Measurements from ENCODE around the gene SPPL3. TPM values are rescaled to one million over a fixed set of nuclear protein-coding genes. Genes with fewer than 3 reads are reported as not detected.

SPPL3 gene
- polyA plus RNA-seq, 1 experiment = 13.2 TPM

GRCh38 chr12:120751389-120751788, 152.8 kb downstream of the SPPL3 start:
- no peak for DNase-seq (ENCODE audit: low read depth)
- TF ChIP-seq, protein P1, sequence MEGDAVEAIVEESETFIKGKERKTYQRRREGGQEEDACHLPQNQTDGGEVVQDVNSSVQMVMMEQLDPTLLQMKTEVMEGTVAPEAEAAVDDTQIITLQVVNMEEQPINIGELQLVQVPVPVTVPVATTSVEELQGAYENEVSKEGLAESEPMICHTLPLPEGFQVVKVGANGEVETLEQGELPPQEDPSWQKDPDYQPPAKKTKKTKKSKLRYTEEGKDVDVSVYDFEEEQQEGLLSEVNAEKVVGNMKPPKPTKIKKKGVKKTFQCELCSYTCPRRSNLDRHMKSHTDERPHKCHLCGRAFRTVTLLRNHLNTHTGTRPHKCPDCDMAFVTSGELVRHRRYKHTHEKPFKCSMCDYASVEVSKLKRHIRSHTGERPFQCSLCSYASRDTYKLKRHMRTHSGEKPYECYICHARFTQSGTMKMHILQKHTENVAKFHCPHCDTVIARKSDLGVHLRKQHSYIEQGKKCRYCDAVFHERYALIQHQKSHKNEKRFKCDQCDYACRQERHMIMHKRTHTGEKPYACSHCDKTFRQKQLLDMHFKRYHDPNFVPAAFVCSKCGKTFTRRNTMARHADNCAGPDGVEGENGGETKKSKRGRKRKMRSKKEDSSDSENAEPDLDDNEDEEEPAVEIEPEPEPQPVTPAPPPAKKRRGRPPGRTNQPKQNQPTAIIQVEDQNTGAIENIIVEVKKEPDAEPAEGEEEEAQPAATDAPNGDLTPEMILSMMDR (IDR thresholded peaks at IDR 0.05; ENCODE audit: insufficient read depth, low read depth, low read length) = no peak
- Histone ChIP-seq H3K27me3 (ENCODE audit: control insufficient read depth, insufficient read depth, low read length) (no peaks in the 10 kb centered on the region), H3K4me3 (ENCODE audit: low read depth, low read length) (no peak overlapping the region), H3K36me3 (ENCODE audit: control insufficient read depth, insufficient read depth, low read length) (no peaks in the 10 kb centered on the region)
- ChIA-PET CTCF (interaction anchor here (0.5 to 1.7 kb wide), 3 partner anchors 10 to 25 kb away, joined by 3 to 4 read pairs (median 4); no protein-coding TSS in a partner anchor), POLR2A (no interaction called here)

DNA sequence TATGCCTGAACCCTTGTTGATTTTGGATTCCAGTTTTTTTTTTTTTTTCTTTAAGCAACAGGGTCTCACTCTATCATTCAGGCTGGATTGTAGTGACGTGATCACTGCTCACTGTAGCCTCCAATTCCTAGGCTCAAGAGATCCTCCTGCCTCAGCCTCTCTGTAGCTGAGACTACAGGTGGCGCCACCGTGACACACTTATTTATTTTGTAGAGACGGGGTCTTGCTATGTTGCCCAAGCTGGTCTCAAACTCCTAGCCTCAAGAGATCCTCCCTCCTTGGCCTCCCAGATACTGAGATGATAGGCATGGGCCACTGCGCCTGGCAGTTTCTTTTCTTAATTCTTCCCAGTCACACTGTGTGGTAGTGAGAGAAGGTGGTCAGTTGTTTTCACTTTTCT, 153.4 kb downstream of the SPPL3 start:
- POLR2A ChIA-PET = no interaction called here
- CTCF ChIA-PET = interaction anchor here (1.0 to 1.7 kb wide), 3 partner anchors 15 to 221 kb away, joined by 3 to 4 read pairs (median 3); no protein-coding TSS in a partner anchor
- TF ChIP-seq, protein P1 (IDR thresholded peaks at IDR 0.05; ENCODE audit: insufficient read depth, low read depth, low read length) = no peak
- DNase-seq (ENCODE audit: low read depth) = no peak
- Histone ChIP-seq H3K36me3 (ENCODE audit: control insufficient read depth, insufficient read depth, low read length) (no peaks in the 10 kb centered on the region), H3K27me3 (ENCODE audit: control insufficient read depth, insufficient read depth, low read length) (no peaks in the 10 kb centered on the region), H3K4me3 (ENCODE audit: low read depth, low read length) (no peak overlapping the region)

- TF ChIP-seq, protein P1 (IDR thresholded peaks at IDR 0.05; ENCODE audit: insufficient read depth, low read depth, low read length) = no peak
- no peak for DNase-seq (ENCODE audit: low read depth)
- POLR2A ChIA-PET = no interaction called here
- Histone ChIP-seq H3K36me3 (ENCODE audit: control insufficient read depth, insufficient read depth, low read length) (no peaks in the 10 kb centered on the region), H3K4me3 (ENCODE audit: low read depth, low read length) (no peak overlapping the region), H3K27me3 (ENCODE audit: control insufficient read depth, insufficient read depth, low read length) (no peaks in the 10 kb centered on the region)
- CTCF ChIA-PET = no interaction called here
Measured at GRCh38 chr12:120749256-120749655, 154.9 kb downstream of the SPPL3 start.

- Histone ChIP-seq H3K36me3 (ENCODE audit: control insufficient read depth, insufficient read depth, low read length) (no peaks in the 10 kb centered on the region), H3K4me3 (ENCODE audit: low read depth, low read length) (no peak overlapping the region), H3K27me3 (ENCODE audit: control insufficient read depth, insufficient read depth, low read length) (no peaks in the 10 kb centered on the region)
- POLR2A ChIA-PET = no interaction called here
- no peak for DNase-seq (ENCODE audit: low read depth)
- TF ChIP-seq, protein P1 (IDR thresholded peaks at IDR 0.05; ENCODE audit: insufficient read depth, low read depth, low read length) = no peak
- CTCF ChIA-PET = no interaction called here
Measured at GRCh38 chr12:120748242-120748641, 155.9 kb downstream of the SPPL3 start.

DNA sequence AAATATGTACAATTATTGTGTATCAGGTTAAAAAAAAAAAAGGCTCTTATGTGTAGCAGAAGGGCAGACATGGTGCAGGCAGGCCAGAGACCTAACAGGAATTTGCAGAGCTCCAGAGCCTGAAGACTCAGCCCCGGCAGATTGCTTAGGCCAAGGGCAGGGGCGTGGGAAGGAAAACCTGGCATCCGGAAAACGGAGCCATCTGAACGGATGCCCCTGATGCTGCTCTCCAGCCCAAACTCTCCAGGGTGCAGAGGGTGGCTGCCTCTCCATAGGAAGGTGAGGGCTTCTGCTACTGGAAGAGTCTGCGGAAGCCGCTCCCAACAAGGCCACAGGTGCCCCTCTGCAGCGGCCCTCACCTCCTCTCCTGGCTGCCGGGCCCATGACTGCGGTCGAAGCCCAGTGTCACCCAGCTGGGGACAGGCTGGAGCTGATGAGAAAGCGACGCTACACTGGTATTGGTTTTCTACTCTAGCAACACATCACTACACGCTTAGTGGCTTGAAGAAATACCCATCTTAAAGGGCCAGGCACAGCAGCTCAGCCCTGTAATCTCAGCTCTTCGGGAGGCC, 159.2 kb downstream of the SPPL3 start:
- no peaks in the 10 kb centered on the region for H3K27me3 ChIP-seq (ENCODE audit: control insufficient read depth, insufficient read depth, low read length)
- ChIA-PET CTCF (interaction anchor here (0.6 kb wide), 1 partner anchor 160 kb away, joined by 4 read pairs; no protein-coding TSS in a partner anchor), POLR2A (no interaction called here)
- no peak for DNase-seq (ENCODE audit: low read depth)
- no peaks in the 10 kb centered on the region for H3K36me3 ChIP-seq (ENCODE audit: control insufficient read depth, insufficient read depth, low read length)
- TF ChIP-seq, protein P1 (IDR thresholded peaks at IDR 0.05; ENCODE audit: insufficient read depth, low read depth, low read length) = no peak
- H3K4me3 ChIP-seq (ENCODE audit: low read depth, low read length) = no peak overlapping the region

Measured in BJ (cell line).